ENCODE results near the gene DPP4. TPM values are rescaled to one million over a fixed set of nuclear protein-coding genes. Genes with fewer than 3 reads are reported as not detected.

Gene DPP4
- total RNA-seq, 2 experiments from 2014 or later: 101 to 107 TPM

DNA sequence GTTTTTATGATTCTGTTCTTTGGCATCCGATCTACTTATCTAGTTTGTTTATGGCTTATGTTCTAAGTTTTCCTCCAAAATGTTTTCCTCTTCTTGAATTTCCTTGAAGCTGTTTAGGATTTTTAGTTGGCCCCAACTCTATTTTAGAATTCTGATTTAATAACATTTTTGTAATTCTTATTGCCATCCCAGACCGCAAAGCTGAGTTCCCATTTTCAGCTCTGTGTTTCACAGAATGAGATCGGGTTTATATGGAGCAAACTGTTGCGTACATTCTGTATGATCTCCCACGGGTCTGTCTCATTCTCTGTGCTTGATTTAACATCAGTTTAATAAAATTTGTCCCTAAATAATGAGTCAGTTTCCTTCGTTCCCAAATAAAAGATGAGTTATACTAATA, 59.3 kb downstream of the DPP4 start:
- H3K36me3 Mint-ChIP-seq: peaks cover 75% of the 10 kb centered on the region

DNA sequence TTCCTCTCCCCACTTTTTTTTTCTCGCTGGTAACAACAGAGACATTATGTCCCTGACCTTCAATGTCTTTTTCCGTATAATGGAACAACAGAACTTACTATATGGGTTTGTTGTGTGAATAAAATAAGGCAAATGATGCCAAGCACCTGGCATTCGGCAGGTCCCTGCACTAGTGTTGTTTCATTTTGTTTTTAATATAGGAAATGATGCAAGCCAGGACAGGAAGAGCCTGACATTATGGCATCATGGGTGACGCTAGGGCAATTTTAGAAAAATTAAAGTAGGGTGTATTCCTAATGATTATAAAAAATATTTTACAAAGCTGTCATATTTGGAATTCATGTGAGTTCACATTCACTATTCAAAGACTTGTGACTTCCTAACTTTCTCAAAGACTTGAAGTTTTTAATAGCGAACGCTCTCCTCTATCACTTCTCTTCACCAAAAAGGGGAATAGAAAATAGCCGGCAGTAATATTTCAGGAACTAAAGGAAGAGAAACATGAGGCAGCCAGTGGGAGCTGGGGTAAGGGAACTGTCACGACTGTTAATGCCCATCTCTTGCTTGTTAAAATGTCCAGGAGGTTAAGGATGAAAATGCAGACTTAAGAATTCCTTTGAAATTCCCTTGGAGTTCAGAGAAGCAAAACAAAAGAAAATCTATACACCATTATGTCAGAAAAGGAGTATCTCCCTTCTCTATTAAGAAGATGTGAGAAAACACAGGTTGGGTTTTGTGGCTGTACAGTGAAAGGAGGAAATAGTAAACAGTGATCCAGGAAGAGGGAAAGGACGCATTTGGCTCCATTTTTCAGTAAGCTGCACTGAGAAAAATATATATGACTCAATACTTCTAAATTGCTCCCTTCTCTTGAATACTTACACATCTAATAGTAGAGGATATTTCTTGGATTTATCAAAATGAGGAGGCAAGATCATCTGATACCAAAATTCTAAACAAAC, 60.2 kb downstream of the DPP4 start:
- Mint-ChIP-seq H3K9me3 (no peaks in the 10 kb centered on the region), H3K36me3 (peaks cover 76% of the 10 kb centered on the region)
- POLR2A ChIA-PET: interaction anchor here (1.3 to 6.9 kb wide), 6 partner anchors 9 to 61 kb away, joined by 3 to 81 read pairs (median 6); no protein-coding TSS in a partner anchor

More for the DNA sequence above, 59.3 kb downstream of the DPP4 start:
- Mint-ChIP-seq H3K4me1 (peaks cover 55% of the 10 kb centered on the region), H3K4me3 (peak overlapping the region; percentile 78), H3K27me3 (no peaks in the 10 kb centered on the region), H3K27ac (peak overlapping the region; percentile 66), H3K9me3 (no peaks in the 10 kb centered on the region)
- DNase-seq: no peak
- POLR2A ChIA-PET: interaction anchor here (1.3 to 6.9 kb wide), 4 partner anchors 10 to 62 kb away, joined by 3 to 81 read pairs (median 11); no protein-coding TSS in a partner anchor
- ATAC-seq (ENCODE audit: low read depth): no peak

DNA sequence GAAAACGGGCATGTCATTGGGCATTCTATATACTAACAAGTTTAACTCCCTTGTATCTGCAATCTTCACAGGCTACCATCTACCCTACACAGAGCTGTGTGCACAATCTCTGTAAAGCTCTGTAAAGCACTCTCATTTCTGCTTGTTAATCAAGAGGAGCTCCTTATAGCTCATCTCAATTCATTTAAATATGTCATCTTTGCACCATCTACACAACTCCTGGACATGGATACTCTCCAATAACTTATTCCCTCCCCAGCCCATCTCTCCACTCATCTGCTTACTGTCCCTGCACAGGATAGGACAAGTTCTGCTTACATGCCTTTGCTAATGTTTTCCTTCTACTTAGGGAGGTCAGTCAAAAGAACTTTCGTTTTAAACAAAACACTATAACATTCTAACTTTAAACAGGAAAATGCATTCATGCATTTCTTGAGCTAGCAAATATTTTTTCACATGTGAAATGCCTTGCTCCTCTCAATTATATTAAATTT, 61.4 kb downstream of the DPP4 start:
- Mint-ChIP-seq H3K27me3 (no peaks in the 10 kb centered on the region), H3K4me3 (peak overlapping the region; percentile 55), H3K4me1 (peaks cover 66% of the 10 kb centered on the region), H3K9me3 (no peaks in the 10 kb centered on the region), H3K27ac (peak overlapping the region; percentile 88), H3K36me3 (peaks cover 78% of the 10 kb centered on the region)
- no peak for DNase-seq
- POLR2A ChIA-PET: interaction anchor here (1.2 to 6.9 kb wide), 7 partner anchors 10 to 60 kb away, joined by 3 to 81 read pairs (median 6); no protein-coding TSS in a partner anchor
- peak; percentile 35 for ATAC-seq (ENCODE audit: low read depth)

More for the DNA sequence above, 60.2 kb downstream of the DPP4 start:
- DNase-seq (no peak), ATAC-seq (ENCODE audit: low read depth) (peak; percentile 30)
- no peaks in the 10 kb centered on the region for H3K27me3 Mint-ChIP-seq
- H3K27ac Mint-ChIP-seq: peak overlapping the region; percentile 96
- peak overlapping the region; percentile 78 for H3K4me3 Mint-ChIP-seq
- peaks cover 62% of the 10 kb centered on the region for H3K4me1 Mint-ChIP-seq

DNA sequence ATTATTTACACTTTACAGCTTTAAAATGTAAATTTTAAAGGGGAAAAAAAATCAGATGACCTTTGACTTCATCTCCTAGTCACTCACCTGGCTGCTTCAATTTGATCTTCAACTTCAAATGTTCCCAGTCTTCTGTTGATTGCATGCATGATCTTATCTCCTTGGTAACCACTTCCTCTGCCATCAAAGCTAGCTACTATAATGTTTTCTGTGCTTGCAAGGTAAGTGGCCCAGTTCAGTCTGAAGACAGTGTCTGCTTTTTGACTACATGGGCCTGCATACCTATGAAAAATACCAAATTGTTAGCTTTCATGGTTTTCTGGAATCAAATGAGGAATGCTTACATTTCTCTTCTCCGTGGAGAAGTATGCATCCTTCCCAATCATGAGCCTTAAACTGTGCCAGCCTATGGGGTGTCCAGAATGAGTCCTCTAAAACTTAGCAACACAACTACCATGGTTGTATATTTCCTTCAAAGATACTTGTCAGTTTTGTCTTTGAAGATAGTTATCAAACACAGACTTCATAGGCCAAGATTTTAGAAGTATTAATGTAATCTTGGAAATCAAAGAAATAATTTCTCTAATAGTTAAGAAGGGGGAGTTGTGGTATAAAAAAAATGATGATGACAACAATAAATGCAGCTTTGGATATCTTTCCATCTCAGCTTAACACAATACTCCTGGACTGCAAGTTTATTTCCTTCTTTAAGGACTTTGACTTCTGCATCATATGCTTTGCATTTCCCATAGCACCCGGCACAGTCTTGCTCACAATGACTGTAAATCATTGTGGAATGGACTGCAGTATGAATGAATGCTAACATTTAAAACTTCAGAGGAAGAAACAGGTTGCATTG, 62.1 kb downstream of the DPP4 start:
- peaks cover 66% of the 10 kb centered on the region for H3K4me1 Mint-ChIP-seq
- no peaks in the 10 kb centered on the region for H3K27me3 Mint-ChIP-seq
- peaks cover 76% of the 10 kb centered on the region for H3K36me3 Mint-ChIP-seq
- peak overlapping the region; percentile 55 for H3K4me3 Mint-ChIP-seq
- no peak for DNase-seq
- peak; percentile 89 for ATAC-seq (ENCODE audit: low read depth)
- H3K27ac Mint-ChIP-seq: peak overlapping the region; percentile 88
- POLR2A ChIA-PET: interaction anchor here (0.7 to 6.9 kb wide), 12 partner anchors 11 to 61 kb away, joined by 3 to 81 read pairs (median 4); no protein-coding TSS in a partner anchor
- H3K9me3 Mint-ChIP-seq: no peaks in the 10 kb centered on the region

DNA sequence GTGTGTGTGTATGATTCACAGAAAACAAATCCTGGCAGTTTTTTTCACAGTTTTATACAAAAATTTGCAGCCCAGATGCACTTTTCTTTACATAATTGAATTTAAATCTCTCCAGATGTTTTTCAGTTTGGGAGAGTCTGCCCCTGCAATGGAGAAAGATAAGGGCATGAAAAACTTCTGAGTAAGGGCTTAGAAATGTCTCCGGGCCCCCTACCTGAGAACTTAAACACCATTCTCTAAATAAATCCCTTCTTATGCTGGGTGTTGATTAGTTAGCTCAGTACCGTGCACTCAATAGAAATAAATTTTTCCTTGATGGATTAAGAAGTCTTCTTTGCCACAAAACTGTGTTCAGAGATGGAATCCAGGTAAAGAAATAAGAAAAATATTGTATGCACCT, 64.5 kb downstream of the DPP4 start:
- peaks cover 60% of the 10 kb centered on the region for H3K4me1 Mint-ChIP-seq
- no peaks in the 10 kb centered on the region for H3K27me3 Mint-ChIP-seq
- DNase-seq: no peak
- peaks cover 69% of the 10 kb centered on the region for H3K36me3 Mint-ChIP-seq
- POLR2A ChIA-PET: interaction anchor here (1.2 to 6.9 kb wide), 2 partner anchors 15 to 56 kb away, joined by 4 to 81 read pairs; no protein-coding TSS in a partner anchor
- ATAC-seq (ENCODE audit: low read depth): no peak
- H3K9me3 Mint-ChIP-seq: no peaks in the 10 kb centered on the region
- H3K4me3 Mint-ChIP-seq: no peak overlapping the region
- no peak overlapping the region for H3K27ac Mint-ChIP-seq

DNA sequence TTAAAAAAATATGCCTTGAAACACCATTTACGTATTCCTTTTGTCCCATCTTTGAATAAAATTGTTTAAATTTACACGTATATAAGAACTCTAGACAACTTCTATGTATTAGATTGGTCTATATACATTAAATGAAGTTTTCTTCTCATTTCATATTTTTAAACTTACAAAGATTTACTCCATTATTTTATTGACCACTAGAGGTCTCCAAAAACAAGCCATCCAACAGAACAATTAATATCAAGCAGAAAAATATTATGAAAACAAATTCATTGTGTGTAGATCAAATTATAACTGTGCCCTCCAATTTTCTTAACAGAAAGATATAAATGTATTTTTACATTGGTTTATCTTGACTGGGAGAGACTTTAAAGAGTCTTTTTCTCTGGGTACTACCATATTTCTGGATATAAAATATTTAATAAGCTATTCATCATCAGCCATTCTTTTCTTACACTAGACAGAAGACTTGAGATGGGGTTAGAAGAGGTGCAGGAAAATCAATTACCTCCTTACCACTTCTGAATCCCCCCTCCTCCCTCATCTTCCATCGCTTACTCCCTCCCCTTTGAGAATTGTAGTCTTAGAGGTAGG, 66.5 kb downstream of the DPP4 start:
- Mint-ChIP-seq H3K36me3 (peaks cover 74% of the 10 kb centered on the region), H3K27me3 (no peaks in the 10 kb centered on the region), H3K4me3 (no peak overlapping the region), H3K27ac (no peak overlapping the region), H3K9me3 (no peaks in the 10 kb centered on the region), H3K4me1 (peaks cover 59% of the 10 kb centered on the region)
- POLR2A ChIA-PET: interaction anchor here (1.0 kb wide), 1 partner anchor 13 kb away, joined by 3 read pairs; no protein-coding TSS in a partner anchor
- no peak for ATAC-seq (ENCODE audit: low read depth)
- DNase-seq: no peak

DNA sequence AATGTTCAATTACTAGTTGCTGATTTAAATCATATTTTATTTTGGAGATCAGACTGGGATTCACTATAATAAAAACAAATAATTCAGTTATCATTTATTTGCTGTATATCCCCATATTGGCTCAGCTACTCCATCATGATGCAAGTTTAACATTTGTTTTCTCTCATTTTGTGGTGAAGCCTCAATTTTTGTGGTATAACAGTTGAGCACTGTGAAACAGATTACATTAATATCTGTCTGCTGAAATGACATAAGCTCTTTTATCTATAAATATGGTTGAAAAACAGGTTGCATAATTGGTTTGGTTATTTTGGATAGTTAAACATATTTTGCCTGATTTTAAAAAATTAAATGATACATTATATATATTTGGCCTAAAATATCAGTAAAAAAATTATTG, 67.7 kb downstream of the DPP4 start:
- Mint-ChIP-seq H3K27ac (peak overlapping the region; percentile 40), H3K36me3 (peaks cover 78% of the 10 kb centered on the region), H3K4me3 (no peak overlapping the region), H3K9me3 (no peaks in the 10 kb centered on the region), H3K27me3 (no peaks in the 10 kb centered on the region), H3K4me1 (peaks cover 59% of the 10 kb centered on the region)
- no peak for ATAC-seq (ENCODE audit: low read depth)
- DNase-seq: no peak
- POLR2A ChIA-PET: interaction anchor here (0.6 to 1.7 kb wide), 2 partner anchors 14 to 56 kb away, joined by 3 to 7 read pairs; no protein-coding TSS in a partner anchor

DNA sequence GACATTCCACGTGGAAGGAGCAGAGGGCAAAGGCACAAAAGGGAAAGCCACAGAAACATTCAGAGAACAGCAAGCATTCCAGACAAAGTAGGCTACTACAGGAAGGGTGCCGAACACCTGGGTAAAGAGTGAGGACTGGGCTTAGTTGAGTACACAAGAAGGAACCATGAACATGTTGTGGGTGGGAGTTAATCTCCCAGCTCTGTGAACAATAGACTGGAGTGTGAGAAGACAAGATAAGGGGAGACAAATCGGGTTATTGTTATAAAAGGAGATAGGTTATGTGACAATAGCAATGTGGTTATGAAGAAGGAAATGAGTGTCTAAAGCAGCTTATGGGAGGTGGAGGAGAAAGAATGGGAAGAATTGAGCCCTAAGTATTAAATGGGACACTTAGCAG, 70.0 kb downstream of the DPP4 start:
- POLR2A ChIA-PET: interaction anchor here (1.3 kb wide), 1 partner anchor 11 kb away, joined by 3 read pairs; no protein-coding TSS in a partner anchor
- Mint-ChIP-seq H3K4me1 (peaks cover 46% of the 10 kb centered on the region), H3K27ac (peak overlapping the region; percentile 39), H3K27me3 (no peaks in the 10 kb centered on the region), H3K9me3 (peaks cover 2% of the 10 kb centered on the region), H3K4me3 (no peak overlapping the region), H3K36me3 (peaks cover 82% of the 10 kb centered on the region)
- DNase-seq (no peak), ATAC-seq (ENCODE audit: low read depth) (no peak)

DNA sequence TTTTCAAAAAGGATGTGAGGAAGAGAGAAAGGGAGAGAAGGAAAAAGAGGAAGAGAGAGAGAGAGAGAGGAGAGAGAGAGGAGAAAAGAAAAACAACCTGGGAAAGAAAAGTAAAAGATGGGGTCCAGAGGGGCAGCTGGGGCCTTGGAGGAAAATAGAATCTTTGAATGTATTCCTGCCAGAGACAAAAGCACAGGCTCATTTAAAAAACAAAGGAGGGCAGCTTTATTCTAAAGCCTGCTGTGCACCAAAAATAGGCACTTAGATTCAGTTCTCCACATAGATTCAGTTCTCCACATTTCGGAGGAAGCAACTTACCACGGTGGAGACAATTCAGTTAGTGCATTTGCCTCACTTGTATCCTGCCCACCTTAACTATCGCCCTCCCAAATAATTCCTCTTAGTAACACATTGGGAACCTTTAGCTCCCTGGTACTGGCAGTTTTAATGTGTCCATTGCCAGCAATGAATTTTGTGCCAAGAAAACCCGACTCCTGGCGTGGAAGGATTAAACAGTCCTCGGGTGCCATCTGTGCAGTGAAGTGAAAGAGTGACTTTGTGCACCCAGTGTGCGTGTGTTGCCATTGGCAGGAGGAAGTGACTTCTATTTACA, 71.3 kb downstream of the DPP4 start:
- peaks cover 2% of the 10 kb centered on the region for H3K9me3 Mint-ChIP-seq
- peaks cover 49% of the 10 kb centered on the region for H3K4me1 Mint-ChIP-seq
- H3K36me3 Mint-ChIP-seq: peaks cover 80% of the 10 kb centered on the region
- ATAC-seq (ENCODE audit: low read depth): no peak
- DNase-seq: no peak
- H3K27ac Mint-ChIP-seq: peak overlapping the region; percentile 47
- no peak overlapping the region for H3K4me3 Mint-ChIP-seq
- H3K27me3 Mint-ChIP-seq: no peaks in the 10 kb centered on the region
- POLR2A ChIA-PET: no interaction called here

DNA sequence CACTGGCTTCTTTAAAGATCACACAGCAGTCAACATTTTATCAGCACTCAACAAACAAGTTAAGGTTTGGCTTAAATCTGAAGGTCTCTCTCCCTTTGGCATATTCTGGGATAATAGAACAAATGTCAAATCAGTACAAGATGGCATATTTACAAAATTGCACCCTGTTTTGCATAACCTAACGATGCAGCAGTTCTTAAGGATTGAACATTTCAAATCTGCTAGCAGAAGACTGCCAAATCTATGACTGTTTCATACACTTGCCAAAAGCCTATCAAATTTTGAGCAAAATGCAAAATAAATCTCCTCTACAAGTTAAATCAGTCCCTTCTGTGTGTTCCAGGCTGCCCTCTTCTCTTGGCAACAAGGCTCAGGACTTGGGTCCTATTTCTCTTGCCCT, 73.6 kb downstream of the DPP4 start:
- DNase-seq (no peak), ATAC-seq (ENCODE audit: low read depth) (no peak)
- peaks cover 2% of the 10 kb centered on the region for H3K9me3 Mint-ChIP-seq
- peak overlapping the region; percentile 11 for H3K27ac Mint-ChIP-seq
- peaks cover 55% of the 10 kb centered on the region for H3K4me1 Mint-ChIP-seq
- H3K27me3 Mint-ChIP-seq: no peaks in the 10 kb centered on the region
- H3K4me3 Mint-ChIP-seq: no peak overlapping the region
- POLR2A ChIA-PET: interaction anchor here (1.4 kb wide), 1 partner anchor 73 kb away, joined by 3 read pairs; the partner anchor contains the start of gene DPP4
- peaks cover 86% of the 10 kb centered on the region for H3K36me3 Mint-ChIP-seq

DNA sequence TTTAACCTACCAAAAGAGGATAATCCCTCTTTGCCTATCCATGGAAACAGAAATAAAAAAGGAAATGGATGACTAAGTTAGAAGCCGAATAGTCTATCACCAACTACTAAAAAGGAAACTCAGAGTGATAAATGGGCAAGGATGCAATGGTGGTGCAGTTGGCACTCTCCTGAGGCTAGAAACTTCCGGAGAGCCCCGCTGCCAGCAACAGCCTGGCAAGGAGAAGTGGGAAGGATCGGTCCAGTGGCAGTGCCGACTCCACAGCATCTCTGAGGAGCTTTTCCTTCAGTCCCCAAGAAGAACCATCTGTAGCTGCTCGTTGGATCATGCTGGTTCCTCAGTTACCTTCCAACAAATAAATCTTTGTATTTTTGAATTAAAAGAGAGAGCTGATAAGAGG, 74.7 kb downstream of the DPP4 start:
- Mint-ChIP-seq H3K27me3 (no peaks in the 10 kb centered on the region), H3K4me3 (no peak overlapping the region), H3K27ac (peak overlapping the region; percentile 8), H3K4me1 (peaks cover 64% of the 10 kb centered on the region), H3K9me3 (peaks cover 2% of the 10 kb centered on the region), H3K36me3 (peaks cover 91% of the 10 kb centered on the region)
- POLR2A ChIA-PET: interaction anchor here (0.7 to 1.4 kb wide), 4 partner anchors 11 to 75 kb away, joined by 3 read pairs; partner anchors contain the start of gene DPP4
- DNase-seq: no peak
- no peak for ATAC-seq (ENCODE audit: low read depth)

DNA sequence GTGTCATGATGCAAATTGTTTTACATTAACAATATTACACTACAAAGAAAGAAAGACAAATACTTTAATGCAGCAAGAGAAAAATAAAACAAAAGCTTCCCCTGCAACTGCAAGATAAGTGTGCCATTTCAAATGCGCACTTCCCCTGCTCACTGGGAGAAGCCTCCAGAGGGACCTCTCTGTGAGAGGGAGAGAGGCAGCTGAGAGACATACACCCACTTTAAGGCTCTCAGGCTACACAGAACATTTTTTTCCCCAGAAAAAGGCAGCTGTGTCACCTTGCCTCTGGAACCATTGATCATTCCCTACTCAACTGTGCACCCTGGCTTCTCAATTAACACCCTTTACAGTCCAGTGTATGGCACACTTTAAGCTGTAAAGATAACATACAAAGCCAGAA, 75.2 kb downstream of the DPP4 start:
- peak overlapping the region; percentile 61 for H3K27ac Mint-ChIP-seq
- no peak for ATAC-seq (ENCODE audit: low read depth)
- peaks cover 91% of the 10 kb centered on the region for H3K36me3 Mint-ChIP-seq
- DNase-seq: no peak
- peaks cover 2% of the 10 kb centered on the region for H3K9me3 Mint-ChIP-seq
- H3K4me1 Mint-ChIP-seq: peaks cover 64% of the 10 kb centered on the region
- POLR2A ChIA-PET: interaction anchor here (1.1 to 8.1 kb wide), 4 partner anchors 10 to 75 kb away, joined by 3 to 111 read pairs (median 4); partner anchors contain the start of gene DPP4
- no peaks in the 10 kb centered on the region for H3K27me3 Mint-ChIP-seq
- no peak overlapping the region for H3K4me3 Mint-ChIP-seq
